ENCODE measurements around the gene RBBP8NL. TPM values are rescaled to one million over a fixed set of nuclear protein-coding genes. Genes with fewer than 3 reads are reported as not detected.

Gene RBBP8NL
- total and polyA plus RNA-seq, 9 of the 15 experiments (the other 6 are each of a cell fraction or from before 2014, with no cell fraction given) = not detected

- H3K36me3 ChIP-seq (ENCODE audit: control insufficient read depth, insufficient read depth, low read length) = no peaks in the 10 kb centered on the region
- DNase-seq (ENCODE audit: extremely low read depth in 1 of 4, low spot score in 3 of 4) (no peak), FAIRE-seq (peak; percentile 19), ATAC-seq (no peak)
- peaks cover 8% of the 10 kb centered on the region; the same call in 1 of the 2 replicates for H4K20me1 ChIP-seq (replicated peaks; ENCODE audit: control insufficient read depth, insufficient read depth, low read length)
- no peak overlapping the region for H2AFZ ChIP-seq (ENCODE audit: low read depth, low read length)
- intact Hi-C loops (cut with micrococcal nuclease) = no loop called here
- peaks cover 0 to 34% of the 10 kb centered on the region in 2 experiments; a peak in 3 of 5 replicates for H3K4me1 ChIP-seq (replicated peaks in 1 of 2; ENCODE audit: control insufficient read depth in 2 of 2, insufficient read depth in 2 of 2, low read length in 2 of 2)
- CTCF ChIA-PET (ENCODE audit: low intra/inter-chr PET ratio) = no interaction called here
- H3K9me1 ChIP-seq (ENCODE audit: control insufficient read depth, insufficient read depth, low read length) = no peaks in the 10 kb centered on the region
- no peak overlapping the region for H3K4me2 ChIP-seq (ENCODE audit: insufficient read depth, low read length)
- in situ Hi-C loops (cut with MboI) = no loop called here
- POLR2A ChIA-PET = interaction anchor here (1.1 kb wide), 1 partner anchor 20 kb away, joined by 6 read pairs; no protein-coding TSS in a partner anchor
- no TSS peak for BruUV-seq (replicated peaks)
- no peak overlapping the region for H3K9ac ChIP-seq (ENCODE audit: insufficient read depth in 1 of 2, low read depth in 2 of 2, low read length in 2 of 2)
- peaks cover 50 to 99% of the 10 kb centered on the region in 2 experiments for H3K27me3 ChIP-seq (ENCODE audit: control insufficient read depth in 2 of 2, insufficient read depth in 2 of 2, low read length in 2 of 2)
- no peak overlapping the region for H3K27ac ChIP-seq (ENCODE audit: extremely low read depth, low read depth, low read length)
- H3K79me2 ChIP-seq (ENCODE audit: control insufficient read depth, insufficient read depth, low read length) = no peaks in the 10 kb centered on the region
- H3K4me3 ChIP-seq = no peak overlapping the region
- no peaks in the 10 kb centered on the region for H3K9me3 ChIP-seq (replicated peaks; ENCODE audit: control insufficient read depth, insufficient read depth, low read depth, low read length)
- WGBS (ENCODE audit: insufficient coverage, low coverage, missing lambda C conversion rate) = 4% methylated on average over 32 of the region's 32 CpGs
- no peak for TF ChIP-seq TARDBP (IDR thresholded peaks at IDR 0.05)
- TF ChIP-seq, protein P1, sequence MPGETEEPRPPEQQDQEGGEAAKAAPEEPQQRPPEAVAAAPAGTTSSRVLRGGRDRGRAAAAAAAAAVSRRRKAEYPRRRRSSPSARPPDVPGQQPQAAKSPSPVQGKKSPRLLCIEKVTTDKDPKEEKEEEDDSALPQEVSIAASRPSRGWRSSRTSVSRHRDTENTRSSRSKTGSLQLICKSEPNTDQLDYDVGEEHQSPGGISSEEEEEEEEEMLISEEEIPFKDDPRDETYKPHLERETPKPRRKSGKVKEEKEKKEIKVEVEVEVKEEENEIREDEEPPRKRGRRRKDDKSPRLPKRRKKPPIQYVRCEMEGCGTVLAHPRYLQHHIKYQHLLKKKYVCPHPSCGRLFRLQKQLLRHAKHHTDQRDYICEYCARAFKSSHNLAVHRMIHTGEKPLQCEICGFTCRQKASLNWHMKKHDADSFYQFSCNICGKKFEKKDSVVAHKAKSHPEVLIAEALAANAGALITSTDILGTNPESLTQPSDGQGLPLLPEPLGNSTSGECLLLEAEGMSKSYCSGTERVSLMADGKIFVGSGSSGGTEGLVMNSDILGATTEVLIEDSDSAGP (CRISPR knock-in tag; IDR thresholded peaks at IDR 0.05) = no peak
- TF ChIP-seq ZNF282 (CRISPR knock-in tag; IDR thresholded peaks at IDR 0.05) = no peak
- no peak for TF ChIP-seq HMGXB4 (CRISPR knock-in tag; IDR thresholded peaks at IDR 0.05)
- peak in 1 of 2 experiments; percentile 40; a peak in 1 of 4 replicates for TF ChIP-seq KDM1A (IDR thresholded peaks at IDR 0.05)
- no peak for TF ChIP-seq MXD1 (CRISPR knock-in tag; IDR thresholded peaks at IDR 0.05; ENCODE audit: borderline replicate concordance, poor library complexity, severe bottlenecking)
- TF ChIP-seq PRMT5 (CRISPR knock-in tag; IDR thresholded peaks at IDR 0.05) = no peak
- no peak for TF ChIP-seq ZNF347 (CRISPR knock-in tag; IDR thresholded peaks at IDR 0.05; ENCODE audit: low read depth)
- TF ChIP-seq GATAD2A (IDR thresholded peaks at IDR 0.05) = no peak
- TF ChIP-seq, protein P2, sequence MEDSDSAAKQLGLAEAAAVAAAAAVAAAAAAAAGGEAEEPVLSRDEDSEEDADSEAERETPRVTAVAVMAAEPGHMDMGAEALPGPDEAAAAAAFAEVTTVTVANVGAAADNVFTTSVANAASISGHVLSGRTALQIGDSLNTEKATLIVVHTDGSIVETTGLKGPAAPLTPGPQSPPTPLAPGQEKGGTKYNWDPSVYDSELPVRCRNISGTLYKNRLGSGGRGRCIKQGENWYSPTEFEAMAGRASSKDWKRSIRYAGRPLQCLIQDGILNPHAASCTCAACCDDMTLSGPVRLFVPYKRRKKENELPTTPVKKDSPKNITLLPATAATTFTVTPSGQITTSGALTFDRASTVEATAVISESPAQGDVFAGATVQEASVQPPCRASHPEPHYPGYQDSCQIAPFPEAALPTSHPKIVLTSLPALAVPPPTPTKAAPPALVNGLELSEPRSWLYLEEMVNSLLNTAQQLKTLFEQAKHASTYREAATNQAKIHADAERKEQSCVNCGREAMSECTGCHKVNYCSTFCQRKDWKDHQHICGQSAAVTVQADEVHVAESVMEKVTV (CRISPR knock-in tag; IDR thresholded peaks at IDR 0.05) = no peak
- no peak for TF ChIP-seq SMARCB1 (IDR thresholded peaks at IDR 0.05; ENCODE audit: insufficient read length, low read depth)
- no peak for TF ChIP-seq TSC22D4 (tag; IDR thresholded peaks at IDR 0.05)
- no peak for TF ChIP-seq ZNF589 (CRISPR knock-in tag; IDR thresholded peaks at IDR 0.05; ENCODE audit: low read depth)
- TF ChIP-seq SIN3B (IDR thresholded peaks at IDR 0.05; ENCODE audit: low read depth) = no peak
- no peak for TF ChIP-seq TAF9B (IDR thresholded peaks at IDR 0.05; ENCODE audit: partially characterized antibody)
- no peak for TF ChIP-seq FOXP1 (CRISPR knock-in tag; IDR thresholded peaks at IDR 0.05)
- 0 out of 2 replicates have a peak, but pooled peaks have one; percentile 28 for TF ChIP-seq CREM (IDR thresholded peaks at IDR 0.05; ENCODE audit: low read depth)
- no peak for TF ChIP-seq DACH1 (IDR thresholded peaks at IDR 0.05; ENCODE audit: partially characterized antibody)
Measured at GRCh38 chr20:62433658-62434497, 6.5 kb upstream of the RBBP8NL start.

Data from K562 (cell line).